Effector CD4-positive, alpha-beta T cell (primary cell): ENCODE results near the gene MERTK.
"Not testable (repeated sequence)": the region's sequence is repeated elsewhere in the genome, so short reads cannot be mapped to it uniquely, and the experiment has no call there.

ENCODE experiments used
- DNase-seq: peaks from one replicate; pipeline ENCODE4 v3.0.0-alpha.2; 2020

Gene MERTK

GRCh38 chr2:111946294-111947114 lies 48.1 kb downstream of the MERTK start:
- no peak for DNase-seq

- DNase-seq = no peak
Observed at GRCh38 chr2:111947219-111947618, 48.8 kb downstream of the MERTK start.

GRCh38 chr2:111948832-111949231 lies 50.4 kb downstream of the MERTK start:
- DNase-seq = no peak

GRCh38 chr2:111950236-111950635 lies 51.8 kb downstream of the MERTK start:
- no peak for DNase-seq

- DNase-seq = no peak
Observed at GRCh38 chr2:111951486-111951885, 53.1 kb downstream of the MERTK start.

- no peak for DNase-seq
Observed at GRCh38 chr2:111952871-111953452, 54.6 kb downstream of the MERTK start.

- DNase-seq = no peak
Observed at GRCh38 chr2:111954602-111955332, 56.4 kb downstream of the MERTK start.

- DNase-seq = no peak
Observed at GRCh38 chr2:111957872-111958354, 59.5 kb downstream of the MERTK start.

- no peak for DNase-seq
Observed at GRCh38 chr2:111958901-111959300, 60.5 kb downstream of the MERTK start.

- no peak for DNase-seq
Observed at GRCh38 chr2:111961663-111962062, 63.3 kb downstream of the MERTK start.

GRCh38 chr2:111963086-111963485 lies 64.7 kb downstream of the MERTK start:
- DNase-seq = not testable (repeated sequence)

GRCh38 chr2:111963508-111963907 lies 65.1 kb downstream of the MERTK start:
- DNase-seq = not testable (repeated sequence)

GRCh38 chr2:111965062-111965461 lies 66.7 kb downstream of the MERTK start:
- DNase-seq = no peak

- DNase-seq = no peak
Observed at GRCh38 chr2:111966241-111966640, 67.8 kb downstream of the MERTK start.

GRCh38 chr2:111967018-111967417 lies 68.6 kb downstream of the MERTK start:
- no peak for DNase-seq

GRCh38 chr2:111970453-111970852 lies 72.0 kb downstream of the MERTK start:
- DNase-seq = no peak

- no peak for DNase-seq
Observed at GRCh38 chr2:111972955-111973565, 74.7 kb downstream of the MERTK start.

- DNase-seq = no peak
Observed at GRCh38 chr2:111973701-111974100, 75.3 kb downstream of the MERTK start.

- no peak for DNase-seq
Observed at GRCh38 chr2:111975053-111975552, 76.7 kb downstream of the MERTK start.

GRCh38 chr2:111975819-111976218 lies 77.4 kb downstream of the MERTK start:
- DNase-seq = no peak

- DNase-seq = no peak
Observed at GRCh38 chr2:111977240-111977639, 78.8 kb downstream of the MERTK start.

GRCh38 chr2:111978452-111979170 lies 80.2 kb downstream of the MERTK start:
- DNase-seq = no peak
